Fibroblast of skin of right quadriceps (primary cell): ENCODE results near the gene SEPSECS.
"Not testable (repeated sequence)": the region's sequence is repeated elsewhere in the genome, so short reads cannot be mapped to it uniquely, and the experiment has no call there.

ENCODE experiments used
- DNase-seq: peaks from one replicate; pipeline ENCODE4 v3.0.0-alpha.2; 2013

Gene SEPSECS

GRCh38 chr4:25107827-25108516 lies 52.3 kb downstream of the SEPSECS start:
- DNase-seq = no peak

GRCh38 chr4:25106363-25107151 lies 53.7 kb downstream of the SEPSECS start:
- DNase-seq = no peak

- no peak for DNase-seq
These were observed 55.7 kb downstream of the SEPSECS start for GRCh38 chr4:25104591-25104990.

GRCh38 chr4:25103418-25103817 lies 56.8 kb downstream of the SEPSECS start:
- DNase-seq = no peak

GRCh38 chr4:25101836-25102235 lies 58.4 kb downstream of the SEPSECS start:
- DNase-seq = no peak

GRCh38 chr4:25100710-25101109 lies 59.5 kb downstream of the SEPSECS start:
- DNase-seq = no peak

- DNase-seq = no peak
These were observed 60.2 kb downstream of the SEPSECS start for GRCh38 chr4:25100021-25100555.

- DNase-seq = peak; percentile 58
These were observed 61.0 kb downstream of the SEPSECS start for GRCh38 chr4:25098964-25099891.

GRCh38 chr4:25096981-25097443 lies 63.2 kb downstream of the SEPSECS start:
- DNase-seq = no peak

GRCh38 chr4:25096251-25096980 lies 63.8 kb downstream of the SEPSECS start:
- no peak for DNase-seq

GRCh38 chr4:25095837-25096236 lies 64.4 kb downstream of the SEPSECS start:
- peak; percentile 18 for DNase-seq

GRCh38 chr4:25092139-25092538 lies 68.1 kb downstream of the SEPSECS start:
- DNase-seq = no peak

- DNase-seq = peak; percentile 78
These were observed 69.7 kb downstream of the SEPSECS start for GRCh38 chr4:25090516-25090915.

- DNase-seq = no peak
These were observed 71.0 kb downstream of the SEPSECS start for GRCh38 chr4:25089051-25089763.

- peak; percentile 54 for DNase-seq
These were observed 71.9 kb downstream of the SEPSECS start for GRCh38 chr4:25088093-25088952.

GRCh38 chr4:25085671-25086070 lies 74.6 kb downstream of the SEPSECS start:
- no peak for DNase-seq

GRCh38 chr4:25083441-25083840 lies 76.8 kb downstream of the SEPSECS start:
- DNase-seq = not testable (repeated sequence)

GRCh38 chr4:25081866-25082471 lies 78.3 kb downstream of the SEPSECS start:
- no peak for DNase-seq

GRCh38 chr4:25080571-25080970 lies 79.7 kb downstream of the SEPSECS start:
- DNase-seq = no peak

GRCh38 chr4:25078523-25078922 lies 81.7 kb downstream of the SEPSECS start:
- no peak for DNase-seq
